Chondrocyte (in vitro differentiated cells): ENCODE results near the gene RBMS2. TPM values are rescaled to one million over a fixed set of nuclear protein-coding genes. Genes with fewer than 3 reads are reported as not detected.
"Not testable (repeated sequence)": the region's sequence is repeated elsewhere in the genome, so short reads cannot be mapped to it uniquely, and the experiment has no call there.

Source experiments
- DNase-seq: peaks from one replicate; pipeline ENCODE4 v3.0.0; 2021; ENCODE audit warnings: mixed read lengths, low spot score
- H3K27ac Mint-ChIP-seq: one replicate; pipeline ENCODE4 v1.8.0; 2021; ENCODE audit warnings: mild to moderate bottlenecking, moderate library complexity, mixed read lengths; ENCODE audit not compliant: unreplicated experiment
- H3K27me3 Mint-ChIP-seq: 2 replicates; pipeline ENCODE4 v1.8.0; 2021; ENCODE audit warnings: low read depth, mixed read lengths
- H3K36me3 Mint-ChIP-seq: 2 replicates; pipeline ENCODE4 v1.8.0; 2021; ENCODE audit warnings: low read depth, mixed read lengths
- H3K4me1 Mint-ChIP-seq: 2 replicates; pipeline ENCODE4 v1.8.0; 2021; ENCODE audit warnings: low read depth, mild to moderate bottlenecking, mixed read lengths
- H3K4me3 Mint-ChIP-seq: one replicate; pipeline ENCODE4 v1.8.0; 2021; ENCODE audit warnings: mild to moderate bottlenecking, moderate library complexity, mixed read lengths; ENCODE audit not compliant: unreplicated experiment
- H3K9me3 Mint-ChIP-seq: 2 replicates; pipeline ENCODE4 v1.8.0; 2021; ENCODE audit warnings: low read depth, mixed read lengths
- CTCF ChIP-seq: fragments of 200-600 bp; sonication (generic); IDR thresholded peaks from 2 replicates; pipeline ENCODE4 v1.5.0; 2021; ENCODE audit warnings: antibody characterized with exemption, mild to moderate bottlenecking, moderate library complexity
- total RNA-seq: library from RNA; stranded (reverse); gene quantifications from 3 replicates; pipeline ENCODE4 v1.2.1, GENCODE V29; 2021

Gene RBMS2
- total RNA-seq, 1 donor from 2014 or later = 65.3 TPM

- Mint-ChIP-seq H3K36me3 (peaks cover 11% of the 10 kb centered on the region), H3K27me3 (no peaks in the 10 kb centered on the region), H3K4me3 (no peak overlapping the region), H3K9me3 (no peaks in the 10 kb centered on the region), H3K27ac (no peak overlapping the region), H3K4me1 (no peaks in the 10 kb centered on the region)
- TF ChIP-seq CTCF = no peak
- DNase-seq = no peak
Observed at GRCh38 chr12:56572288-56572687, 50.7 kb downstream of the RBMS2 start.

GRCh38 chr12:56574210-56574609 is 52.6 kb downstream of the RBMS2 start:
- TF ChIP-seq CTCF = no peak
- Mint-ChIP-seq H3K9me3 (no peaks in the 10 kb centered on the region), H3K27ac (no peak overlapping the region), H3K4me3 (no peak overlapping the region), H3K36me3 (peaks cover 7% of the 10 kb centered on the region), H3K27me3 (no peaks in the 10 kb centered on the region), H3K4me1 (no peaks in the 10 kb centered on the region)
- DNase-seq = no peak

GRCh38 chr12:56577248-56577647 is 55.6 kb downstream of the RBMS2 start:
- not testable (repeated sequence) for H3K27ac Mint-ChIP-seq, H3K4me1 Mint-ChIP-seq, H3K9me3 Mint-ChIP-seq, DNase-seq, H3K36me3 Mint-ChIP-seq, H3K27me3 Mint-ChIP-seq, H3K4me3 Mint-ChIP-seq

GRCh38 chr12:56578983-56579546 is 57.4 kb downstream of the RBMS2 start:
- H3K36me3 Mint-ChIP-seq = peaks cover 8% of the 10 kb centered on the region
- no peaks in the 10 kb centered on the region for H3K27me3 Mint-ChIP-seq
- H3K4me1 Mint-ChIP-seq = no peaks in the 10 kb centered on the region
- no peak for DNase-seq
- no peak for TF ChIP-seq CTCF
- H3K9me3 Mint-ChIP-seq = no peaks in the 10 kb centered on the region
- no peak overlapping the region for H3K27ac Mint-ChIP-seq
- no peak overlapping the region for H3K4me3 Mint-ChIP-seq

- Mint-ChIP-seq H3K4me1 (no peaks in the 10 kb centered on the region), H3K27ac (peak overlapping the region; percentile 61), H3K4me3 (no peak overlapping the region), H3K27me3 (no peaks in the 10 kb centered on the region), H3K36me3 (peaks cover 6% of the 10 kb centered on the region), H3K9me3 (no peaks in the 10 kb centered on the region)
- no peak for TF ChIP-seq CTCF
- no peak for DNase-seq
Observed at GRCh38 chr12:56581418-56582145, 60.0 kb downstream of the RBMS2 start.

GRCh38 chr12:56585098-56585497 is 63.5 kb downstream of the RBMS2 start:
- peaks cover 22% of the 10 kb centered on the region for H3K36me3 Mint-ChIP-seq
- H3K4me3 Mint-ChIP-seq = no peak overlapping the region
- peaks cover 4% of the 10 kb centered on the region for H3K4me1 Mint-ChIP-seq
- DNase-seq = no peak
- H3K9me3 Mint-ChIP-seq = no peaks in the 10 kb centered on the region
- TF ChIP-seq CTCF = no peak
- no peaks in the 10 kb centered on the region for H3K27me3 Mint-ChIP-seq
- H3K27ac Mint-ChIP-seq = no peak overlapping the region
